Muscle of arm (tissue), 12 donors: Measurements from ENCODE around the gene LCORL. TPM values are rescaled to one million over a fixed set of nuclear protein-coding genes. Genes with fewer than 3 reads are reported as not detected.
"Not testable (repeated sequence)": the region's sequence is repeated elsewhere in the genome, so short reads cannot be mapped to it uniquely, and the experiment has no call there.

Experiments
- DNase-seq: peaks from one replicate; pipeline ENCODE4 v3.0.0-alpha.2; 2013
- polyA plus RNA-seq, 12 donors: library from polyadenylated mRNA; unstranded; fragments of 120-200 nt; gene quantifications; one replicate each; pipeline ENCODE4 v1.2.1, GENCODE V29; 2013; ENCODE audit not compliant: insufficient read length in 12 of 12

The LCORL gene
- polyA plus RNA-seq, 12 donors = 10.4 to 14.7 (median 12.4) TPM; not detected in 1

- DNase-seq = not testable (repeated sequence)
Observed at GRCh38 chr4:17861906-17862305, 159.6 kb downstream of the LCORL start.

GRCh38 chr4:17859793-17860406, 161.7 kb downstream of the LCORL start:
- DNase-seq = no peak

- DNase-seq = no peak
Observed at GRCh38 chr4:17854036-17854435, 167.5 kb downstream of the LCORL start.

- DNase-seq = no peak
Observed at GRCh38 chr4:17851959-17852358, 169.6 kb downstream of the LCORL start.

GRCh38 chr4:17850295-17850694, 171.3 kb downstream of the LCORL start:
- DNase-seq = not testable (repeated sequence)

- DNase-seq = no peak
Observed at GRCh38 chr4:17846266-17846665, 175.3 kb downstream of the LCORL start.

- DNase-seq = no peak
Observed at GRCh38 chr4:17823871-17824669, 197.5 kb downstream of the LCORL start.

- DNase-seq = peak; percentile 41
Observed at GRCh38 chr4:17817027-17817426, 204.5 kb downstream of the LCORL start.

GRCh38 chr4:17816142-17816541, 205.4 kb downstream of the LCORL start:
- no peak for DNase-seq

GRCh38 chr4:17814140-17814539, 207.4 kb downstream of the LCORL start:
- DNase-seq = no peak

GRCh38 chr4:17812801-17813200, 208.8 kb downstream of the LCORL start:
- DNase-seq = no peak

- no peak for DNase-seq
Observed at GRCh38 chr4:17812125-17812524, 209.4 kb downstream of the LCORL start.

GRCh38 chr4:17811078-17811603, 210.4 kb downstream of the LCORL start:
- no peak for DNase-seq

GRCh38 chr4:17810260-17811077, 211.1 kb downstream of the LCORL start, which contains the start of the genes DCAF16 and NCAPG:
Gene DCAF16, minus strand, starts transcription at chr4:17810757. Its CDS starts 6,616 bp downstream, at chr4:17804141.
Gene NCAPG, plus strand, starts transcription at chr4:17810979. Its CDS starts 99 bp downstream, at chr4:17811078.
- peak; percentile 100 for DNase-seq

GRCh38 chr4:17809667-17810066, 211.9 kb downstream of the LCORL start:
- no peak for DNase-seq

GRCh38 chr4:17807446-17807845, 214.1 kb downstream of the LCORL start:
- DNase-seq = no peak

GRCh38 chr4:17805580-17806155, 215.9 kb downstream of the LCORL start:
- no peak for DNase-seq

- DNase-seq = no peak
Observed at GRCh38 chr4:17797808-17798207, 223.7 kb downstream of the LCORL start.

GRCh38 chr4:17794730-17795129, 226.8 kb downstream of the LCORL start:
- DNase-seq = no peak
